ENCODE measurements around the gene CACNG7. TPM values are rescaled to one million over a fixed set of nuclear protein-coding genes. Genes with fewer than 3 reads are reported as not detected.
A peak's percentile ranks its signal among the peaks of the same experiment; 100 is the strongest.

The CACNG7 gene
- total RNA-seq, 4 donors from 2014 or later: not detected

DNA sequence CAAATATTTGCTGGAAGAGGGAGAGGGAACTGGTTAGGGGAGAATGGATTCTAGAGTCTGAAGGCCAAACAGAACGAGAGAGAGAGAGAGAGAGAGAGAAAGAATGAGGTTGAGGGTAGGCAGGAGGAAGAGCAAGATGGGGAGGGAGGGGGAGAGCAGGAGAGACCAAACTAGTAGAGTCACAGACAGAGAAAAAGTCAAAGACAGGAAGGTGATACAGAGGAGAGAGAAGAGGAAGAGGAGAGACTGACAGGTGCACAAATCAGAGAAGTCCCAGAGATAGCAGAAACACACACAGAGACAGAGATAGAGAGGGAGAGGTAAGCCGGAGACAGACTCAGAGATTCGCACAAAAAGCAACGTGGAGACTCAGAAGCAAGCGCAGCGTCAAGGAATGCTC, 76.8 kb downstream of the CACNG7 start:
- Histone ChIP-seq H3K4me3 (no peak overlapping the region), H3K27ac (no peak overlapping the region), H3K9me3 (peaks cover 0 to 3% (median 0%) of the 10 kb centered on the region in 4 donors), H3K36me3 (no peaks in the 10 kb centered on the region), H3K27me3 (peaks cover 0 to 10% of the 10 kb centered on the region in 2 donors), H3K4me1 (peaks cover 0 to 6% (median 0%) of the 10 kb centered on the region in 4 donors)
- TF ChIP-seq POLR2A (IDR thresholded peaks at IDR 0.05): no peak
- TF ChIP-seq, protein P1, sequence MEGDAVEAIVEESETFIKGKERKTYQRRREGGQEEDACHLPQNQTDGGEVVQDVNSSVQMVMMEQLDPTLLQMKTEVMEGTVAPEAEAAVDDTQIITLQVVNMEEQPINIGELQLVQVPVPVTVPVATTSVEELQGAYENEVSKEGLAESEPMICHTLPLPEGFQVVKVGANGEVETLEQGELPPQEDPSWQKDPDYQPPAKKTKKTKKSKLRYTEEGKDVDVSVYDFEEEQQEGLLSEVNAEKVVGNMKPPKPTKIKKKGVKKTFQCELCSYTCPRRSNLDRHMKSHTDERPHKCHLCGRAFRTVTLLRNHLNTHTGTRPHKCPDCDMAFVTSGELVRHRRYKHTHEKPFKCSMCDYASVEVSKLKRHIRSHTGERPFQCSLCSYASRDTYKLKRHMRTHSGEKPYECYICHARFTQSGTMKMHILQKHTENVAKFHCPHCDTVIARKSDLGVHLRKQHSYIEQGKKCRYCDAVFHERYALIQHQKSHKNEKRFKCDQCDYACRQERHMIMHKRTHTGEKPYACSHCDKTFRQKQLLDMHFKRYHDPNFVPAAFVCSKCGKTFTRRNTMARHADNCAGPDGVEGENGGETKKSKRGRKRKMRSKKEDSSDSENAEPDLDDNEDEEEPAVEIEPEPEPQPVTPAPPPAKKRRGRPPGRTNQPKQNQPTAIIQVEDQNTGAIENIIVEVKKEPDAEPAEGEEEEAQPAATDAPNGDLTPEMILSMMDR (IDR thresholded peaks at IDR 0.05): no peak
- DNase-seq: no peak

DNA sequence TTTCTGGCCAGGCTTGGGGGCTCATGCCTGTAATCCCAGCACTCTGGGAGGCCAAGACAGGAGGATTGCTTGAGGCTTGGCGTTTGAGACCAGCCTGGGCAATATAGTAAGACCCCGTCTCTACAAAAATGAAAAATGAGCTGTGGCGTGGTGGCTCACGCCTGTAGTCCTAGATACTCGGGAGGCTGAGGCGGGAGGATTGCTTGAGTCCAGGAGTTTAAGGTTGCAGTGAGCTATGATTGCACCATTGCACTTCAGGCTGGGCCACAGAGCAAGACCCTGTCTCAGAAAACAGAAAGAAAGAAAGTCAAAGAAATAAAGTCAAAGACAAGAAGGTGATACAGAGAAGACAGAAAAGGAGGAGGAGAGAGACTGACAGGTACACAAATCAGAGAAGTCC, 79.9 kb downstream of the CACNG7 start:
- no peaks in the 10 kb centered on the region for H3K36me3 ChIP-seq
- peaks cover 0 to 8% (median 0%) of the 10 kb centered on the region in 4 donors for H3K4me1 ChIP-seq
- H3K4me3 ChIP-seq: no peak overlapping the region
- H3K27ac ChIP-seq: no peak overlapping the region
- peaks cover 0 to 6% of the 10 kb centered on the region in 2 donors for H3K27me3 ChIP-seq
- DNase-seq: no peak
- peaks cover 0 to under 1% (median 0%) of the 10 kb centered on the region in 4 donors for H3K9me3 ChIP-seq
- TF ChIP-seq, protein P1 (IDR thresholded peaks at IDR 0.05): no peak
- no peak for TF ChIP-seq POLR2A (IDR thresholded peaks at IDR 0.05)

DNA sequence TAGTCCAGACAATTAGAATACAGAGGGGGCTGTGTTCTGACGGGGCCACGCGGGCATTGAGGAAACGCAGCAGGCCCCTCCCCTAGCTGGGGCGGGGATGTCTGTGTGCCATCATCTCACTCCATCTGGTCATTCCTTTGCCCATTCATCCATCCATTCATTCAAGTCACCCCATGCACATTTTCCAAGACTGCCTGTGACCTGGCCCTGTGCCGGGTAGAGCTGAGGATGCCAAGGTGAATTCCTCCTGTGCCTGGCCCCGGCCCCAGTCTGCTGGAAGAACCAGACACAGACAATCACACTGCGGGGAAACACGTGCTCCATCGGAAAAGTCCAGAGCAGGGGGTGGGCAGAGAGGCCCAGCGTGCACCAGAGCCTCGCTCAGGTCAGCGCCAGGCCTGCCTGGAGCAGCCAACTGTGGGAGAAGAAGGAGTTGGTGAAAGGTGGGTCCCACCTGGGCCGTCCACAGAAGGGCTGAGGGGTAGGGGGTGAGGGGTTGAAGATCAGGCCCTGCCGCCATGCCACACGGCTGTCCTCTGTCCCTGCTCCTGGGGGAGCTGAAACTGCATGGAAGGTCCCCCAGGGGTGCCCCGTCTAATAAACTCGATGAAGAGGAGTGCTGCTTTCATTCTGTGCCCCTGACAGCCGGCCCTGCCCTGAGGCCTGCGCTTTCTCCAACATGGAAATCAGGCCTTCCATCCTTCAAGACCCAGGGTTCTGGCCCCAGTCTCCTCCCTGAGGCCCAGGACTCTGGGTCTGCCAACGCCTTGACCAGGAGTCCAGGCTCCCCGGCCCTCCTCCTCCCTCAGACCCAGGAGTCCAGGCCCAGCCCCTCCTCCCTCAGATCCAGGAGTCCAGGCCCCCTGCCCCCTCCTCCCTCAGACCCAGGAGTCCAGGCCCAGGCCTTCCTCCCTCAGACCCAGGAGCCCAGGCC, 80.8 kb downstream of the CACNG7 start:
- no peaks in the 10 kb centered on the region for H3K9me3 ChIP-seq
- H3K27me3 ChIP-seq: peaks cover 0 to 6% of the 10 kb centered on the region in 2 donors
- peaks cover 0 to 8% (median 0%) of the 10 kb centered on the region in 4 donors for H3K4me1 ChIP-seq
- no peak for DNase-seq
- H3K36me3 ChIP-seq: no peaks in the 10 kb centered on the region
- no peak overlapping the region for H3K4me3 ChIP-seq
- TF ChIP-seq, protein P1 (IDR thresholded peaks at IDR 0.05): no peak
- TF ChIP-seq POLR2A (IDR thresholded peaks at IDR 0.05): no peak
- no peak overlapping the region for H3K27ac ChIP-seq

DNA sequence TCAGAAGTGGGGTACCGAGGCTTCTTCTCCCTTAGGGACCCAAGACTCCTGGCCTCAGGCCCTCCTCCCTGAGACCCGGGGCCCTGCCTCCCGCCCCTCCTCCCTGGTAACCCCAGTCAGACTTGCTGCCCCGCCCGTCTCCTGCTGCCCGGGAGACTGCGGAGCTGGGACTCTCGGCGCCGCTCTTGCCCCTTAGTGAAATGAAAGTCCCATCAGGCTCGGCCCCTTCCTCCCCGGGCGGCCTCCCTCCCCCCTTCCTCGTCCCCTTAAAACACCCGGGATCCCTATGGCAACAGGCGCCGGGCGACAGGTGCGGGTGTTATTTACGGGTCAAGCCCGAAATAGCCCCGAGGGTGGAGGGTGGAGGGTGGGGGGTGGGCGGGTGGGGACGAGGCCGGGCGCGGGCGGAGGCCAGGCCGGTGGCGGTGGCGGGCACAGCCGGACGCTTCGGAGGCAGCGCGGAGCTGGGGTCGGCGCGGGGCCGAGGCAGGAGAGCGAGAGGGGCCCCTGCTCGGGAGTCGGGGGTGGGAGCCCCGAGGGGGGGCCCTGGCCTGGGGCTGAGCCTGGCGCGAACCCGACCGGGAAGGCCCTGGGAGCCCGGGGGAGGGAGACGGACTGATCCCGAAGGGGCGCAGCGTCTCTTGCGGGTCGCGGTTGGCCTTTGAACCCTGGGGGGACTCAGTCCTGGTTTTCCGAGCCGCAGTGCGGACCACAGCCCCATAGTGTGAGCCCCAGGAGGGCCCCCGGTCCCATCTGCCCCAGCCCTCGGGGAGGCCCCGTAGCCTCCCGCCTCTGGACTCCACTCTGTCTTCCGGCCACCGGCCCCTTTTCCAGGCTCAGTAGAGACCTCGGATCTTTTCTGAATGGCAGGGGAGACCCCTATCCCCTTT, 82.4 kb downstream of the CACNG7 start, which contains the start of gene CACNG6:
TSS of gene CACNG6 (plus strand) at position 414 of the 890 bp plus-strand sequence. CDS start 1,241 bp downstream, outside the sequence.
- peaks cover 0 to 6% of the 10 kb centered on the region in 2 donors for H3K27me3 ChIP-seq
- no peak for TF ChIP-seq POLR2A (IDR thresholded peaks at IDR 0.05)
- TF ChIP-seq, protein P1 (IDR thresholded peaks at IDR 0.05): no peak
- no peaks in the 10 kb centered on the region for H3K9me3 ChIP-seq
- no peak for DNase-seq
- H3K36me3 ChIP-seq: no peaks in the 10 kb centered on the region
- peaks cover 0 to 8% (median 0%) of the 10 kb centered on the region in 4 donors for H3K4me1 ChIP-seq
- peak within 1 kb of the TSS in 2 of 4 donors; percentile 24 to 44 for H3K4me3 ChIP-seq
- no peak within 1 kb of the TSS for H3K27ac ChIP-seq

DNA sequence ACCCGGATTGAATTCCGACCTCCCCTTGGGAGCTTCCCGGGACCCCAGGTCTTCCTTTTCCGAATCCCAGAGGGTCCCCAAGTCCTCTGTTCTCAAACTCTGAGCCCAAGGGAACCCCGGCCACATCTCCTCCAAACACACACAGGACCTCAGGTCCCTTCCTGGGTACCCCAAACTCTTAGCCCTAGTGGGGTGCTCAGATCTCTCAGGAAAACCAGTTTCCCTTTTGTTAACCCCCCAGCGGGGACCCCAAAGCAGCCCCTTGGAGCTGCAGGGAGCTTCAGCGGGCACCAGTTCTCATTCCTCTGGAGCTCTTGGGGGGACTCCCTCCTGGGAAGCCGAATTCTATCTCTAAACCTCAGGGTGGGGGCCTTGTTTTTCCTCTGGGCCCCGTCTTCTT, 83.1 kb downstream of the CACNG7 start:
- no peak overlapping the region for H3K27ac ChIP-seq
- H3K9me3 ChIP-seq: no peaks in the 10 kb centered on the region
- peaks cover 0 to 6% of the 10 kb centered on the region in 2 donors for H3K27me3 ChIP-seq
- no peaks in the 10 kb centered on the region for H3K36me3 ChIP-seq
- H3K4me1 ChIP-seq: peaks cover 0 to 8% (median 0%) of the 10 kb centered on the region in 4 donors
- TF ChIP-seq POLR2A (IDR thresholded peaks at IDR 0.05): no peak
- TF ChIP-seq, protein P1 (IDR thresholded peaks at IDR 0.05): no peak
- no peak overlapping the region for H3K4me3 ChIP-seq
- no peak for DNase-seq
